H1 (cell line): ENCODE measurements around the gene KISS1R. TPM values are rescaled to one million over a fixed set of nuclear protein-coding genes. Genes with fewer than 3 reads are reported as not detected.

Source experiments
- BCL11A ChIP-seq, 2 experiments: IDR thresholded peaks; one replicate each; pipeline ENCODE4 v1.6.1; 2011; ENCODE audit warnings: low read depth in 2 of 2, low read length in 2 of 2, mild to moderate bottlenecking in 2 of 2
- EGR1 ChIP-seq: IDR thresholded peaks from 2 replicates; pipeline ENCODE4 v1.6.1; 2011; ENCODE audit warnings: low read depth, low read length, borderline replicate concordance
- PHF8 ChIP-seq: fragments of 200-600 bp; sonication (generic); conservative IDR thresholded peaks from 2 replicates; pipeline ENCODE4 v1.7.1; 2012; ENCODE audit warnings: low read depth, mild to moderate bottlenecking, inconsistent platforms, low read length, moderate library complexity
- RBBP5 ChIP-seq: IDR thresholded peaks from 2 replicates; pipeline ENCODE4 v1.7.1; 2012; ENCODE audit warnings: low read depth, mild to moderate bottlenecking, inconsistent platforms, low read length, moderate library complexity, borderline replicate concordance
- polyA plus RNA-seq, 7 experiments: library from polyadenylated mRNA; depleted of rRNA in 3 of 7; stranded (reverse) in 5 of 7; unstranded in 2 of 7; fragments of >200 nt in 5 of 7; fragments of 200-250 nt in 2 of 7; gene quantifications; 1 replicate in 5 of 7; 2 replicates in 1 of 7; 4 replicates in 1 of 7; pipeline versions ENCODE4 v1.2.1 to v1.2.3, GENCODE V29; 2011 to 2013; ENCODE audit warnings: missing spikeins in 2 of 7, mixed read lengths in 2 of 7
- total RNA-seq: library from RNA; stranded (reverse); fragmentation: NEBNext Ultra II Directional; extraction: Animal tissue kit (Norgen Biotek cat#: 25700); gene quantifications from 2 replicates; pipeline ENCODE4 v1.2.1, GENCODE V29; 2021
- TF ChIP-seq, protein P1 (sequence below), 3 experiments: IDR thresholded peaks; 1 replicate in 2 of 3; 2 replicates in 1 of 3; pipeline versions ENCODE4 v1.5.1 to v1.6.1; 2011; ENCODE audit warnings: low read length in 3 of 3, mild to moderate bottlenecking in 3 of 3, inconsistent platforms in 2 of 3, low read depth in 1 of 3, moderate library complexity in 1 of 3; ENCODE audit not compliant: insufficient read depth in 1 of 3; ENCODE audit errors: control extremely low read depth in 1 of 3

The KISS1R gene
- total and polyA plus RNA-seq, 2 of the 8 experiments (the other 6 are each of a cell fraction or from before 2014, with no cell fraction given) = 2.3 to 2.7 TPM

DNA sequence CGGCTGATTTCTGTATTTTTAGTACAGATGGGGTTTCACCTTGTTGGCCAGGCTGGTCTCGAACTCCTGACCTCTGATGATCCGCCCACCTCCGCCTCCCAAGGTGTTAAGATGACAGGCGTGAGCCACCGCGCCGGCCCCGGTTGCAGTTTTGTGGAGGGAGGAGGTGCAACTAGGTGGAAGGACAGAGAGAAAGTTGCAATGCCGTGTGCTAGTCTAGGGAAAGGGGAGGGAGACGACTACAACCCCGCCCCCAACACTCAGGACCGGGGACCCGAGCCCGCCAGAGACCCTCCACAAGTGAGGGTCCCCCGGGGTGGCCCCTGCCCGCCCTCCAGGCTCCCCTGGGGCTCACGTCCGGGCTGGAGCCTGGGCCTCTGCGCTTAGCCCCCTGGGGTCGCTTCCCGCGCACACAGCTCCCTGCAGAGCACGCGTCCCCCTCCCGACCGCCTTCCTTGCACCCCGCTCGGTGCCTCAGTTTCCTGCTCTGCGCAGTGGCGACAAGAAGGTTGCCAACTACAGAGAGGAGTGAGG is 7.5 kb downstream of the KISS1R start (continued):
- TF ChIP-seq, protein P1, sequence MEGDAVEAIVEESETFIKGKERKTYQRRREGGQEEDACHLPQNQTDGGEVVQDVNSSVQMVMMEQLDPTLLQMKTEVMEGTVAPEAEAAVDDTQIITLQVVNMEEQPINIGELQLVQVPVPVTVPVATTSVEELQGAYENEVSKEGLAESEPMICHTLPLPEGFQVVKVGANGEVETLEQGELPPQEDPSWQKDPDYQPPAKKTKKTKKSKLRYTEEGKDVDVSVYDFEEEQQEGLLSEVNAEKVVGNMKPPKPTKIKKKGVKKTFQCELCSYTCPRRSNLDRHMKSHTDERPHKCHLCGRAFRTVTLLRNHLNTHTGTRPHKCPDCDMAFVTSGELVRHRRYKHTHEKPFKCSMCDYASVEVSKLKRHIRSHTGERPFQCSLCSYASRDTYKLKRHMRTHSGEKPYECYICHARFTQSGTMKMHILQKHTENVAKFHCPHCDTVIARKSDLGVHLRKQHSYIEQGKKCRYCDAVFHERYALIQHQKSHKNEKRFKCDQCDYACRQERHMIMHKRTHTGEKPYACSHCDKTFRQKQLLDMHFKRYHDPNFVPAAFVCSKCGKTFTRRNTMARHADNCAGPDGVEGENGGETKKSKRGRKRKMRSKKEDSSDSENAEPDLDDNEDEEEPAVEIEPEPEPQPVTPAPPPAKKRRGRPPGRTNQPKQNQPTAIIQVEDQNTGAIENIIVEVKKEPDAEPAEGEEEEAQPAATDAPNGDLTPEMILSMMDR (IDR thresholded peaks at IDR 0.05; ENCODE audit: control extremely low read depth in 1 of 3, insufficient read depth in 1 of 3, low read depth in 1 of 3, low read length in 3 of 3) = no peak
- 0 out of 2 replicates have a peak, but pooled peaks have one; percentile 5 for TF ChIP-seq PHF8
- no peak for TF ChIP-seq BCL11A (IDR thresholded peaks at IDR 0.05; ENCODE audit: low read depth in 2 of 2, low read length in 2 of 2)
- 0 out of 2 replicates have a peak, but pooled peaks have one; percentile 11 for TF ChIP-seq EGR1
- TF ChIP-seq RBBP5 = no peak
